Left lung (tissue), 10 donors: ENCODE results near the gene STAT1. TPM values are rescaled to one million over a fixed set of nuclear protein-coding genes. Genes with fewer than 3 reads are reported as not detected.

ENCODE experiments used
- ATAC-seq: fragments of 200-7000 bp; cut with Tn5 transposase; one replicate; pipeline ENCODE4 v1.9.1; 2020; ENCODE audit warnings: moderate library complexity
- DNase-seq, 4 donors: peaks; one replicate each; pipeline ENCODE4 v3.0.0-alpha.2; 2013 to 2020
- H3K27ac ChIP-seq, 2 donors: fragments of 200-600 bp; sonication (generic) in 1 of 2; one replicate each; pipeline versions ENCODE4 v1.5.0 to v1.8.0; 2020 to 2021
- H3K27me3 ChIP-seq, 2 donors: fragments of 200-600 bp; sonication (generic) in 1 of 2; one replicate each; pipeline versions ENCODE4 v1.5.0 to v1.8.0; 2020 to 2021
- H3K36me3 ChIP-seq, 2 donors: fragments of 200-600 bp; sonication (generic) in 1 of 2; one replicate each; pipeline versions ENCODE4 v1.5.0 to v1.8.0; 2020 to 2021
- H3K4me1 ChIP-seq, 2 donors: fragments of 200-600 bp; one replicate each; pipeline ENCODE4 v1.8.0; 2021
- H3K4me3 ChIP-seq, 2 donors: fragments of 200-600 bp; sonication (generic) in 1 of 2; one replicate each; pipeline versions ENCODE4 v1.5.0 to v1.8.0; 2020 to 2021; ENCODE audit warnings: mild to moderate bottlenecking in 1 of 2
- H3K9me3 ChIP-seq, 2 donors: fragments of 200-600 bp; sonication (generic) in 1 of 2; one replicate each; pipeline versions ENCODE4 v1.5.0 to v1.8.0; 2020 to 2021
- intact Hi-C, 2 donors: fragments of 100-400 bp; cut with DNase I; formaldehyde crosslinking; loops; one replicate each; pipeline versions ENCODE4 v1.11.2 to v1.14.2; 2022
- polyA plus RNA-seq, 6 donors: library from polyadenylated mRNA; unstranded; fragments of 120-200 nt; gene quantifications; one replicate each; pipeline ENCODE4 v1.2.1, GENCODE V29; 2013; ENCODE audit not compliant: insufficient read length in 6 of 6
- total RNA-seq, 2 donors: library from RNA; stranded (reverse); fragmentation: NEBNext Ultra II Directional; extraction: Animal tissue kit (Norgen Biotek cat#: 25700); gene quantifications; one replicate each; pipeline ENCODE4 v1.2.1, GENCODE V29; 2021
- TF ChIP-seq, protein P1 (sequence below), 2 donors: fragments of 200-600 bp; sonication (generic) in 1 of 2; IDR thresholded peaks; one replicate each; pipeline versions ENCODE4 v1.5.0 to v1.8.0; 2021; ENCODE audit warnings: antibody characterized with exemption in 2 of 2
- donor health status: DM: no; HTN: yes; CAD: no.
- donor health status: DM: no; HTN: no; CAD: no.

Gene STAT1
- total and polyA plus RNA-seq, 8 donors = 54.0 to 144 (median 65.2) TPM

DNA sequence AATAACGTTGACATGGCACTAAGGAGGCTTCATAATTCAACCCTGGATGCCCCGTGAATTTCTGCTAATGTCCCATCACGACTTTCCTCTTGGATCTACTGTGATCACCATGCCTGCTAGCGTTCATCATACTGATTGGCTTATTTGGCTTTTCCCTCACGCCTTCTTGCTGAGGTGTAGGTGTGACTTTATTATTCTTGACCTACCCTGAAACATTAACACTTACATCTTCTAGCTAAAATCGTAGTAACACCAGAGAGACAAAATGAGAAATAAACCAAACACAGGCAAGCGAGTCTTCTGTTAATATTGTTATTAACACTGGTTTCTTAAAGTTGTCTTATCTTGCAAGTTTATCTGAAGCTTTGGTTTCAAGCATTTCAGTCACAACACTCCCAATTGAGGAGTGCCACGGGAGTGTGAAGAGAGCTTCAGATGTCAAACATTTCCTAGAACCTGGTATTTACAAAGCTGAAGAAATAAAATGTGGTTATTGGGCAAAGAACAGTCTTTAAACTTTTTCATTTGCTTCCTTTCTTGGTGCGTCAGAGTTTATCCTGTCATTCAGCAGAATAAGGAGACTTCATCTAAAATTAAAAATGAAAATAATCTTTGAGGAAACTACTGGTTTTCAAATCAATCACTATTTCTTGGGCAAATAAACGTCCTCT lies 15.4 kb upstream of the STAT1 start:
- Histone ChIP-seq H3K9me3 (no peaks in the 10 kb centered on the region), H3K27ac (peak overlapping the region in 1 of 2 donors; percentile 11), H3K4me3 (no peak overlapping the region), H3K27me3 (no peaks in the 10 kb centered on the region), H3K4me1 (peaks cover 6 to 48% of the 10 kb centered on the region in 2 donors), H3K36me3 (no peaks in the 10 kb centered on the region)
- DNase-seq = no peak
- ATAC-seq = peak; percentile 34
- TF ChIP-seq, protein P1, sequence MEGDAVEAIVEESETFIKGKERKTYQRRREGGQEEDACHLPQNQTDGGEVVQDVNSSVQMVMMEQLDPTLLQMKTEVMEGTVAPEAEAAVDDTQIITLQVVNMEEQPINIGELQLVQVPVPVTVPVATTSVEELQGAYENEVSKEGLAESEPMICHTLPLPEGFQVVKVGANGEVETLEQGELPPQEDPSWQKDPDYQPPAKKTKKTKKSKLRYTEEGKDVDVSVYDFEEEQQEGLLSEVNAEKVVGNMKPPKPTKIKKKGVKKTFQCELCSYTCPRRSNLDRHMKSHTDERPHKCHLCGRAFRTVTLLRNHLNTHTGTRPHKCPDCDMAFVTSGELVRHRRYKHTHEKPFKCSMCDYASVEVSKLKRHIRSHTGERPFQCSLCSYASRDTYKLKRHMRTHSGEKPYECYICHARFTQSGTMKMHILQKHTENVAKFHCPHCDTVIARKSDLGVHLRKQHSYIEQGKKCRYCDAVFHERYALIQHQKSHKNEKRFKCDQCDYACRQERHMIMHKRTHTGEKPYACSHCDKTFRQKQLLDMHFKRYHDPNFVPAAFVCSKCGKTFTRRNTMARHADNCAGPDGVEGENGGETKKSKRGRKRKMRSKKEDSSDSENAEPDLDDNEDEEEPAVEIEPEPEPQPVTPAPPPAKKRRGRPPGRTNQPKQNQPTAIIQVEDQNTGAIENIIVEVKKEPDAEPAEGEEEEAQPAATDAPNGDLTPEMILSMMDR (IDR thresholded peaks at IDR 0.05) = no peak
- intact Hi-C loops = no loop called here

DNA sequence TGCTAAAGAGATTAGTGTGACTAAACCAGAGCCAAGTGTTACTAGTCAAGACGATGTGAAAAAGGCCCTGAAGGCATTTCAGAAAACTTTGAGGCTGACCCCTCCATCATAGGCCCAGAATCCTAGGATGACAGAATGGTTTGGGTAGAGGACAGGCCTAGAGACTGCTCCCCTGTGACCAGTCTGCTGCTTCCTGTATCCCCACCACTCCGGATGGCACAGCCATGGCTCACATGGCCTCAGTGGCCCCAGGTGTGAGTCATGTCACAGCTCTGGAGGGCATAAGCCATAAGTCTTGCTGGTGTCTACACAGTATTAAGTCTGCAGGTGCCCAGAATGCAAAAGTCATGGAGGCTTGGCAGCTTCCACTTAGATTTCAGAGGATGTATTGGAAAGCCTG lies 12.4 kb upstream of the STAT1 start:
- no peaks in the 10 kb centered on the region for H3K27me3 ChIP-seq
- intact Hi-C loops = no loop called here
- DNase-seq (no peak), ATAC-seq (no peak)
- H3K4me3 ChIP-seq = no peak overlapping the region
- H3K36me3 ChIP-seq = no peaks in the 10 kb centered on the region
- TF ChIP-seq, protein P1 (IDR thresholded peaks at IDR 0.05) = no peak
- H3K4me1 ChIP-seq = peaks cover 0 to 56% of the 10 kb centered on the region in 2 donors
- no peaks in the 10 kb centered on the region for H3K9me3 ChIP-seq
- peak overlapping the region in 1 of 2 donors; percentile 55 for H3K27ac ChIP-seq

DNA sequence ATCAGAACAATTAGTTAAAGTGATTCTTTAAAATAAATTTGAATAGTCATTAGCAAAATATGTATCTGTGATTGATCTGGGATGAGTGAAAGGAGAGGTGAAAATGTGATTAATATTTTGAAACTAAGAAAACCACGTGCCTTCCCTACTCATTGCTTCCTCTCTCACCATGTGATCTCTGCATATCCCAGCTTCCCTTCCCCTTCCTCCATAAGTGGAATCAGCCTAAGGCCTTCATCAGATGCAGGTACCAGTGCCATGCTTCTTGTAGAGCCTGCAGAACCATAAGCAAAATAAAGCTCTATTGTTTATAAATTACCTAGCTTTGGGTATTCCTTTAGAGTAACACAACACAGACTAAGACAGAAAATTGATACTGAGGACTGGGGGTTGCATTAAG lies 11.2 kb upstream of the STAT1 start:
- no peak overlapping the region for H3K4me3 ChIP-seq
- no peaks in the 10 kb centered on the region for H3K9me3 ChIP-seq
- TF ChIP-seq, protein P1 (IDR thresholded peaks at IDR 0.05) = no peak
- H3K27ac ChIP-seq = peak overlapping the region in 1 of 2 donors; percentile 55
- DNase-seq = no peak
- no peaks in the 10 kb centered on the region for H3K36me3 ChIP-seq
- no peak for ATAC-seq
- H3K27me3 ChIP-seq = no peaks in the 10 kb centered on the region
- intact Hi-C loops = no loop called here
- peaks cover 0 to 49% of the 10 kb centered on the region in 2 donors for H3K4me1 ChIP-seq

DNA sequence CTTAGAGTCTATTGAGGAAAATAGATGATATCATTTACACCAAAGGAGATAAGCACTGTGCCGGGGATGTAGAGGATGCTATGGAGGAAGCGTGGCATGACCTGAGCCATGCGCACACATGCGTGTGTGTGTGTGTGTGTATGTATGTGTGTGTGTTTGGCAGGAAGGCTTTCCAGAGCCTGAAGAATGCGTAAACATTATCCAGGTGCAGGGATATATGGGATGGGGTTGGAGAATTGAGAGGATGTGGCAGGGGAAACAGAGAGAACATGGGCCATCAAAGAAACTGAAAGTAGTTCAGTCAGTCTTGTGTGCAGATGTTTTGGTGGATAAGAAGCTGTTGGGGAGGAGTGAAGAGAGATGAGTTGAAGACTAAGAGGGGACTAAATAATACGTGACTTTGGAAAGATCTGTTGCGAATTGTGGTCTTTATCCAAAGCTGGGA lies 9.3 kb upstream of the STAT1 start:
- no peaks in the 10 kb centered on the region for H3K27me3 ChIP-seq
- no peaks in the 10 kb centered on the region for H3K36me3 ChIP-seq
- H3K4me1 ChIP-seq = peaks cover 0 to 49% of the 10 kb centered on the region in 2 donors
- no peaks in the 10 kb centered on the region for H3K9me3 ChIP-seq
- no peak overlapping the region for H3K4me3 ChIP-seq
- no peak for DNase-seq
- TF ChIP-seq, protein P1 (IDR thresholded peaks at IDR 0.05) = no peak
- H3K27ac ChIP-seq = peak overlapping the region in 1 of 2 donors; percentile 55
- no peak for ATAC-seq
- intact Hi-C loops = no loop called here

DNA sequence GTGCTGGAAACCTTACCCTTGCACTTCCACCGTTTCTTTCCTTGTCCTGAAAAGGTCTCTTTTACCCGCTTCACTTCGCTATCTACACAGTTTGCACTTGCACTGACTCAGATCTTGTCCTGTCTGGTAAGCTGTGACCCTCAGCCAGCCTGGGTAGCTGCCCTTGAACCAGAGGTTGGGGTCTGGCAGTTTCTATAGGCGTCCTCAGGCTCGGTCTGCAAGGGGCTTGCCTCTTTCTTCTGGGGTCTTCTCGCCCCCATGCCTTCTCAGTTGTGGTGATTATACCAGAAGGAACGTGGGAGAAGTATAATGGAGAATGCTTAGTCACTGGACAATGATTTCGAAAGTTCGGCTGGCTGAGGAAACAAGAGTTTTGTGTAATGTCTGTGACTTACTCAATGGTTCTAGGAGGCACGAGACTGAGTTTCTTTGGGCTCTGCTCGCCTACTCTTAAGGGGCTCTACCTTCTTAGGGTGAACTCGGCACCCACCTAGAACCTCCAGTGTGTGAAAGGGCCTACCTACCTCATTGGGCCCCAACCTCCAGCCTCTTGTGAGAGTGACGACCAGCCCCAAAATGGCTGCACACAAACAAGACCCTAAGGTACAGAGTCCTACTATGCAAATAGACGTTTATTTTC lies 6.9 kb upstream of the STAT1 start:
- peak; percentile 64 for ATAC-seq
- TF ChIP-seq, protein P1 (IDR thresholded peaks at IDR 0.05) = no peak
- Histone ChIP-seq H3K9me3 (no peaks in the 10 kb centered on the region), H3K27ac (peak overlapping the region; percentile 95 to 96), H3K4me3 (peak overlapping the region; percentile 61 to 70), H3K27me3 (no peaks in the 10 kb centered on the region), H3K4me1 (peaks cover 0 to 41% of the 10 kb centered on the region in 2 donors), H3K36me3 (no peaks in the 10 kb centered on the region)
- no peak for DNase-seq
- intact Hi-C loops = no loop called here
